Chondrocyte (in vitro differentiated cells): ENCODE measurements around the gene DACT3. TPM values are rescaled to one million over a fixed set of nuclear protein-coding genes. Genes with fewer than 3 reads are reported as not detected.

Experiments used
- DNase-seq: peaks from one replicate; pipeline ENCODE4 v3.0.0; 2021; ENCODE audit warnings: mixed read lengths, low spot score
- H3K27ac Mint-ChIP-seq: one replicate; pipeline ENCODE4 v1.8.0; 2021; ENCODE audit warnings: mild to moderate bottlenecking, moderate library complexity, mixed read lengths; ENCODE audit not compliant: unreplicated experiment
- H3K27me3 Mint-ChIP-seq: 2 replicates; pipeline ENCODE4 v1.8.0; 2021; ENCODE audit warnings: low read depth, mixed read lengths
- H3K36me3 Mint-ChIP-seq: 2 replicates; pipeline ENCODE4 v1.8.0; 2021; ENCODE audit warnings: low read depth, mixed read lengths
- H3K4me1 Mint-ChIP-seq: 2 replicates; pipeline ENCODE4 v1.8.0; 2021; ENCODE audit warnings: low read depth, mild to moderate bottlenecking, mixed read lengths
- H3K4me3 Mint-ChIP-seq: one replicate; pipeline ENCODE4 v1.8.0; 2021; ENCODE audit warnings: mild to moderate bottlenecking, moderate library complexity, mixed read lengths; ENCODE audit not compliant: unreplicated experiment
- H3K9me3 Mint-ChIP-seq: 2 replicates; pipeline ENCODE4 v1.8.0; 2021; ENCODE audit warnings: low read depth, mixed read lengths
- microRNA-seq: library from miRNA; unstranded; fragments of <30 nt; microRNA quantifications from one replicate; pipeline ENCODE4 v1.2.0, GENCODE V29; 2020; ENCODE audit warnings: borderline number of aligned reads
- total RNA-seq: library from RNA; stranded (reverse); gene quantifications from 3 replicates; pipeline ENCODE4 v1.2.1, GENCODE V29; 2021
- TF ChIP-seq, protein P1 (sequence below): fragments of 200-600 bp; sonication (generic); IDR thresholded peaks from 2 replicates; pipeline ENCODE4 v1.5.0; 2021; ENCODE audit warnings: antibody characterized with exemption, mild to moderate bottlenecking, moderate library complexity

DACT3 gene
- total RNA-seq, 1 donor from 2014 or later = 18.5 TPM

DNA sequence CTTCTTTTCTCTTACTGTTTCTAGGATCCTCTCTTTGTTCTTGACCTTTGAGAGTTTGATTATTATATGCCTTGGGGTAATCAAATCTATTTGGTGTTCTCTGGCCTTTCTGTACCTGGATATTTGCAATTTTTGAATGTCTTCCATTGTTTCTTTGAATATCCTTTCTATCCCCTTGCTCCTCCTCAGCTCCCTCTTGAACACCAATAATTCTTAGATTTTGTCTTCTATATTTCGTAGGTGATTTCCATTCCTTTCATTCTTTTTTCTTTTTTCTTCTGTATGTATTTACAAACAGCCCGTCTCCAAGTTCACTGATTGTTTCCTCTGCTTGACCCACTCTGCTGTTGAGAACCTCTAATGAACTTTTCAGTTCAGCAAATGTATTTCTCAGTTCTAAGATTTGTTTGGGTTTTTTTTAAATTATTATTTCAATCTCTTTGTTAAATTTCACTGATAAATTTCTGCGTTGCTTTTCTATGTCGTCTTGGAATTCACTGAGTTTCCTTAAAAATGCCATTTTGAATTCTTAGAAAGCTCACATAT lies 62.5 kb downstream of the DACT3 start:
- DNase-seq = no peak
- H3K4me1 Mint-ChIP-seq = peaks cover 26% of the 10 kb centered on the region
- TF ChIP-seq, protein P1, sequence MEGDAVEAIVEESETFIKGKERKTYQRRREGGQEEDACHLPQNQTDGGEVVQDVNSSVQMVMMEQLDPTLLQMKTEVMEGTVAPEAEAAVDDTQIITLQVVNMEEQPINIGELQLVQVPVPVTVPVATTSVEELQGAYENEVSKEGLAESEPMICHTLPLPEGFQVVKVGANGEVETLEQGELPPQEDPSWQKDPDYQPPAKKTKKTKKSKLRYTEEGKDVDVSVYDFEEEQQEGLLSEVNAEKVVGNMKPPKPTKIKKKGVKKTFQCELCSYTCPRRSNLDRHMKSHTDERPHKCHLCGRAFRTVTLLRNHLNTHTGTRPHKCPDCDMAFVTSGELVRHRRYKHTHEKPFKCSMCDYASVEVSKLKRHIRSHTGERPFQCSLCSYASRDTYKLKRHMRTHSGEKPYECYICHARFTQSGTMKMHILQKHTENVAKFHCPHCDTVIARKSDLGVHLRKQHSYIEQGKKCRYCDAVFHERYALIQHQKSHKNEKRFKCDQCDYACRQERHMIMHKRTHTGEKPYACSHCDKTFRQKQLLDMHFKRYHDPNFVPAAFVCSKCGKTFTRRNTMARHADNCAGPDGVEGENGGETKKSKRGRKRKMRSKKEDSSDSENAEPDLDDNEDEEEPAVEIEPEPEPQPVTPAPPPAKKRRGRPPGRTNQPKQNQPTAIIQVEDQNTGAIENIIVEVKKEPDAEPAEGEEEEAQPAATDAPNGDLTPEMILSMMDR = no peak
- H3K4me3 Mint-ChIP-seq = no peak overlapping the region
- peaks cover 13% of the 10 kb centered on the region for H3K9me3 Mint-ChIP-seq
- H3K36me3 Mint-ChIP-seq = no peaks in the 10 kb centered on the region
- H3K27ac Mint-ChIP-seq = no peak overlapping the region
- H3K27me3 Mint-ChIP-seq = no peaks in the 10 kb centered on the region

Small RNA genes within 50 kb of the gene (microRNA-seq; reads per million reads assigned to microRNA genes)
- gene MIR320E = 10.5 reads per million, percentile 23 among the genes with 10 or more reads in this experiment

Other genes starting within 250 kb of the DACT3 start
- 39.3 to 53.2 TPM (median 39.5 TPM) in 3 replicates for gene CCDC8, start 247.6 kb downstream of the DACT3 start, total RNA-seq
- gene PNMA8C, start 232.2 kb downstream of the DACT3 start, total RNA-seq = 0.10 to 0.27 TPM (median 0.20 TPM) in 3 replicates
- 10.1 to 16.1 TPM (median 10.1 TPM) in 3 replicates for gene PNMA8A, start 189.6 kb downstream of the DACT3 start, total RNA-seq
- 2.2 to 5.5 TPM (median 2.5 TPM) in 3 replicates for gene PNMA8B, start 165.3 kb downstream of the DACT3 start, total RNA-seq
- 137 to 148 TPM (median 144 TPM) in 3 replicates for gene CALM3, start 59.9 kb downstream of the DACT3 start, total RNA-seq
- 0.80 to 2.4 TPM (median 2.2 TPM) in 3 replicates for gene PTGIR, start 36.1 kb downstream of the DACT3 start, total RNA-seq
- not detected in 3 replicates for gene GNG8, start 25.0 kb downstream of the DACT3 start, total RNA-seq
- 21.9 to 31.9 TPM (median 23.3 TPM) in 3 replicates for gene PRKD2, start 55.9 kb upstream of the DACT3 start, total RNA-seq
- gene FKRP, start 84.9 kb upstream of the DACT3 start, total RNA-seq = 25.2 to 27.7 TPM (median 26.6 TPM) in 3 replicates
- gene STRN4, start 85.3 kb upstream of the DACT3 start, total RNA-seq = 69.8 to 77.3 TPM (median 76.7 TPM) in 3 replicates
- gene SLC1A5, start 127.4 kb upstream of the DACT3 start, total RNA-seq = 77.3 to 310 TPM (median 304 TPM) in 3 replicates
- gene AP2S1, start 189.7 kb upstream of the DACT3 start, total RNA-seq = 168 to 189 TPM (median 173 TPM) in 3 replicates
- 60.1 to 70.9 TPM (median 70.2 TPM) in 3 replicates for gene ARHGAP35, start 199.8 kb upstream of the DACT3 start, total RNA-seq